ENCODE measurements around the gene PLD6.
"Not testable (repeated sequence)": the region's sequence is repeated elsewhere in the genome, so short reads cannot be mapped to it uniquely, and the experiment has no call there.

PLD6 gene

GRCh38 chr17:17169396-17169795, 36.7 kb downstream of the PLD6 start:
- H3K36me3 ChIP-seq (ENCODE audit: insufficient read depth, low read length), result peaks cover 18% of the 10 kb centered on the region
- H3K4me1 ChIP-seq (ENCODE audit: insufficient read depth, low read length), result peaks cover 8% of the 10 kb centered on the region; the same call in 1 of the 2 replicates
- H3K9me3 ChIP-seq (ENCODE audit: control insufficient read depth, insufficient read depth, low read length), result no peaks in the 10 kb centered on the region
- no peak overlapping the region for H3K9ac ChIP-seq (ENCODE audit: low read depth, low read length)

GRCh38 chr17:17168401-17168800, 37.7 kb downstream of the PLD6 start:
- no peaks in the 10 kb centered on the region for H3K9me3 ChIP-seq (ENCODE audit: control insufficient read depth, insufficient read depth, low read length)
- H3K36me3 ChIP-seq (ENCODE audit: insufficient read depth, low read length), result peaks cover 12% of the 10 kb centered on the region; the same call in 1 of the 2 replicates
- H3K4me1 ChIP-seq (ENCODE audit: insufficient read depth, low read length), result peaks cover 8% of the 10 kb centered on the region; the same call in 1 of the 2 replicates
- no peak overlapping the region for H3K9ac ChIP-seq (ENCODE audit: low read depth, low read length)

DNA sequence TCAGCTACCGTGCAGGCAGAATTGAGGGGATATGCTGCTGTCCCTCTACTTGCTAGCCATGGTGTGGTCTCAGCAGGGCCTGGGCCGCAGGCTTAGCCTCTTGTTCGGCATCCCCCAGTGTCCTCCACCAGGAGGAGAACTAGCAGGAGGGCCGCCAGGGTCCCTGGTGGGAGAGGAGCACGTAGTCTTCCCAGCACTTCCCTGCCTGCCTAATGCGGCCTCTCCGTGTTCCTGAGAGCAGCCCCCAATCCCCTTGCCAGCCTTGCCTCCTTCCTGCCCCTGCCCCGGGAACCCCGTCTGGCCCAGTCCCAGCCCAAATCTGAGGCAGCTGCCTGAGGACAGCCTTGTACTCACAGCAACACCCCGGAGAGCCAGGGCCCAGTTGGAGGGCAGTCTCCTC, 38.1 kb downstream of the PLD6 start:
- H3K9me3 ChIP-seq (ENCODE audit: control insufficient read depth, insufficient read depth, low read length), result no peaks in the 10 kb centered on the region
- H3K9ac ChIP-seq (ENCODE audit: low read depth, low read length), result no peak overlapping the region
- peaks cover 11% of the 10 kb centered on the region; the same call in 1 of the 2 replicates for H3K36me3 ChIP-seq (ENCODE audit: insufficient read depth, low read length)
- peaks cover 8% of the 10 kb centered on the region; the same call in 1 of the 2 replicates for H3K4me1 ChIP-seq (ENCODE audit: insufficient read depth, low read length)

- H3K9me3 ChIP-seq (ENCODE audit: control insufficient read depth, insufficient read depth, low read length), result no peaks in the 10 kb centered on the region
- H3K36me3 ChIP-seq (ENCODE audit: insufficient read depth, low read length), result peaks cover 9% of the 10 kb centered on the region; the same call in 1 of the 2 replicates
- H3K4me1 ChIP-seq (ENCODE audit: insufficient read depth, low read length), result peaks cover 7% of the 10 kb centered on the region; the same call in 1 of the 2 replicates
These were observed 38.8 kb downstream of the PLD6 start for GRCh38 chr17:17167356-17167755.

GRCh38 chr17:17166446-17166845, 39.7 kb downstream of the PLD6 start:
- Histone ChIP-seq H3K4me1 (ENCODE audit: insufficient read depth, low read length) (no peaks in the 10 kb centered on the region), H3K9ac (ENCODE audit: low read depth, low read length) (no peak overlapping the region), H3K36me3 (ENCODE audit: insufficient read depth, low read length) (peaks cover 9% of the 10 kb centered on the region; the same call in 1 of the 2 replicates)

More at GRCh38 chr17:17167356-17167755, 38.8 kb downstream of the PLD6 start:
- H3K9ac ChIP-seq (ENCODE audit: low read depth, low read length), result no peak overlapping the region

GRCh38 chr17:17165666-17166308, 40.3 kb downstream of the PLD6 start:
- peaks cover 9% of the 10 kb centered on the region; the same call in 1 of the 2 replicates for H3K36me3 ChIP-seq (ENCODE audit: insufficient read depth, low read length)
- no peaks in the 10 kb centered on the region for H3K9me3 ChIP-seq (ENCODE audit: control insufficient read depth, insufficient read depth, low read length)
- H3K9ac ChIP-seq (ENCODE audit: low read depth, low read length), result no peak overlapping the region
- H3K4me1 ChIP-seq (ENCODE audit: insufficient read depth, low read length), result no peaks in the 10 kb centered on the region

More at GRCh38 chr17:17166446-17166845, 39.7 kb downstream of the PLD6 start:
- H3K9me3 ChIP-seq (ENCODE audit: control insufficient read depth, insufficient read depth, low read length), result no peaks in the 10 kb centered on the region

DNA sequence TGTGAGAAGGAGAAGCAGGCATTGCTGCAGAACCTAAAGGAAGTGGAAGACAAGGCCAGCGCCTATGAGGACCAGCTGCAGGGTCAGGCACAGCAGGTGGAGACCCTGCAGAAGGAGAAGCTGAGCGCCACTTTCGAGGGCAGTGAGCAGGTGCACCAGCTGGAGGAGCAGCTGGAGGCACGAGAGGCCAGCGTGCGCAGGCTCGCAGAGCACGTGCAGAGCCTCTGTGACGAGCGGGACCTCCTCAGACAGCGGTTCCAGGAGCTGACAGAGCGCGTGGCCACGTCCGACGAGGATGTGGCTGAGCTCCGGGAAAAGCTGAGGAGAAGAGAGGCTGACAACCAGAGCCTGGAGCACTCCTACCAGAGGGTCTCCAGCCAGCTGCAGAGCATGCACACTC, 41.5 kb downstream of the PLD6 start:
- Histone ChIP-seq H3K9me3 (ENCODE audit: control insufficient read depth, insufficient read depth, low read length) (no peaks in the 10 kb centered on the region), H3K4me1 (ENCODE audit: insufficient read depth, low read length) (no peaks in the 10 kb centered on the region), H3K36me3 (ENCODE audit: insufficient read depth, low read length) (peaks cover 15% of the 10 kb centered on the region), H3K9ac (ENCODE audit: low read depth, low read length) (no peak overlapping the region)

DNA sequence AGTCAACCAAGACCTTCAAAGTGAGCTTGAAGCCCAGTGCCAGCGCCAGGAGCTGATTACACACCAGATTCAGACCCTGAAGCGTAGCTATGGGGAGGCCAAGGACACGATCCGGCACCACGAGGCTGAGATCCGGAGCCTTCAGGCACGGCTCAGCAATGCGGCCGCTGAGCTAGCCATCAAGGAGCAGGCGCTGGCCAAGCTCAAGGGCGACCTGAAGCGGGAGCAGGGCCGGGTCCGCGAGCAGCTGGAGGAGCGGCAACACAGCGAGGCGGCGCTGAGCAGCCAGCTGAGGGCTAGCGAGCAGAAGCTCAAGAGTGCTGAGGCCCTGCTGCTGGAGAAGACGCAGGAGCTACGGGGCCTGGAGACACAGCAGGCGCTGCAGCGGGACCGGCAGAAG, 42.0 kb downstream of the PLD6 start:
- Histone ChIP-seq H3K9me3 (ENCODE audit: control insufficient read depth, insufficient read depth, low read length) (no peaks in the 10 kb centered on the region), H3K4me1 (ENCODE audit: insufficient read depth, low read length) (no peaks in the 10 kb centered on the region), H3K9ac (ENCODE audit: low read depth, low read length) (no peak overlapping the region), H3K36me3 (ENCODE audit: insufficient read depth, low read length) (peaks cover 18% of the 10 kb centered on the region)

GRCh38 chr17:17161759-17162158, 44.4 kb downstream of the PLD6 start:
- H3K9ac ChIP-seq (ENCODE audit: low read depth, low read length), result no peak overlapping the region
- no peaks in the 10 kb centered on the region for H3K9me3 ChIP-seq (ENCODE audit: control insufficient read depth, insufficient read depth, low read length)
- H3K36me3 ChIP-seq (ENCODE audit: insufficient read depth, low read length), result peaks cover 18% of the 10 kb centered on the region
- H3K4me1 ChIP-seq (ENCODE audit: insufficient read depth, low read length), result no peaks in the 10 kb centered on the region

GRCh38 chr17:17161121-17161520, 45.0 kb downstream of the PLD6 start:
- Histone ChIP-seq H3K9ac (ENCODE audit: low read depth, low read length) (no peak overlapping the region), H3K36me3 (ENCODE audit: insufficient read depth, low read length) (peaks cover 13% of the 10 kb centered on the region), H3K4me1 (ENCODE audit: insufficient read depth, low read length) (no peaks in the 10 kb centered on the region), H3K9me3 (ENCODE audit: control insufficient read depth, insufficient read depth, low read length) (no peaks in the 10 kb centered on the region)

DNA sequence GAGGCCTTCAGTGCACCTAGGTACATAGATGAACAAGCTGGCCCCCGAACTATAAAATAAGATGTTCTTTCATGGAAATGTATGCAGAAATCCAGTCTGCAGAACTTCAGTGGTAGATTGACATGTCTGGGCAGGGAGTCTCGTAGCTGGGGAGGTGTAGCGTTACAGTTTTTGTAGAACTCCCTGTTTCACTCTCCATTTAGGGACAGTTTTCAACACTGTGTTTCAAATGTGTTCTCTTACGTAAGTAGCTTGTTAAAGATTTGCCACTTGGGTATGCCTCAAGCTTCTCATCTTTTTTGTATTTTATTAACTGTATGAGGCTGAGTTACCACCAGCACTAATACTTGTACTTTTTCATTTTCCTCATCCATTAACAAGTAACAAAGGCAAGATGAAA, 46.6 kb downstream of the PLD6 start:
- no peak overlapping the region for H3K9ac ChIP-seq (ENCODE audit: low read depth, low read length)
- peaks cover 12% of the 10 kb centered on the region for H3K36me3 ChIP-seq (ENCODE audit: insufficient read depth, low read length)
- H3K4me1 ChIP-seq (ENCODE audit: insufficient read depth, low read length), result no peaks in the 10 kb centered on the region
- no peaks in the 10 kb centered on the region for H3K9me3 ChIP-seq (ENCODE audit: control insufficient read depth, insufficient read depth, low read length)

DNA sequence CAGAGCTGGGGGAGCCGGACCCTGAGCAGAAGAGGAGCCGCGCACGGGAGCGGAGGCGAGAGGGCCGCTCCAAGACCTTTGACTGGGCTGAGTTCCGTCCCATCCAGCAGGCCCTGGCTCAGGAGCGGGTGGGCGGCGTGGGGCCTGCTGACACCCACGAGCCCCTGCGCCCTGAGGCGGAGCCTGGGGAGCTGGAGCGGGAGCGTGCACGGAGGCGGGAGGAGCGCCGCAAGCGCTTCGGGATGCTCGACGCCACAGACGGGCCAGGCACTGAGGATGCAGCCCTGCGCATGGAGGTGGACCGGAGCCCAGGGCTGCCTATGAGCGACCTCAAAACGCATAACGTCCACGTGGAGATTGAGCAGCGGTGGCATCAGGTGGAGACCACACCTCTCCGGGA, 47.6 kb downstream of the PLD6 start:
- not testable (repeated sequence) for H3K4me1 ChIP-seq (ENCODE audit: insufficient read depth, low read length); H3K9me3 ChIP-seq (ENCODE audit: control insufficient read depth, insufficient read depth, low read length); H3K9ac ChIP-seq (ENCODE audit: low read depth, low read length)
- peaks cover 12% of the 10 kb centered on the region for H3K36me3 ChIP-seq (ENCODE audit: insufficient read depth, low read length)

DNA sequence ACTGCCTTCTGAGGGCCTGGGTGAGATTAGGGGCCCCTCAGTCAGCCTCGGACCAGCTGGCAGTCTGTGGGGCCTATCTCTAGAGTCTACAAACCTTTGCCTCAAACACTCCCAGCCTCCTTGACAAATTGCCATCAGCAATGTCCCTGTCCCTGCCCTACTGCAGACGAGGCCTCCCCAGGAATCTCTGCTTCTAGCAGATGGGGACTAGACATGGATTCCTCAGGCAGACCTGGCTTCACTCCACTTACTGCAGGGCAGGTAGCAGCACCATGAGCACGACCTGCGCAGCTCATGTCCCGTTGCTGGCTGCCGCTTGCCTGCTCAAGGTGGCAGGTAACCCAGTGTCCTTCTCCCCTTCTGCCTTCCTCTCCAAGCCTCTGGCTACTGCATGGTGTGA, 49.1 kb downstream of the PLD6 start:
- H3K9ac ChIP-seq (ENCODE audit: low read depth, low read length), result no peak overlapping the region
- H3K36me3 ChIP-seq (ENCODE audit: insufficient read depth, low read length), result peaks cover 12% of the 10 kb centered on the region
- H3K9me3 ChIP-seq (ENCODE audit: control insufficient read depth, insufficient read depth, low read length), result no peaks in the 10 kb centered on the region
- H3K4me1 ChIP-seq (ENCODE audit: insufficient read depth, low read length), result no peaks in the 10 kb centered on the region

DNA sequence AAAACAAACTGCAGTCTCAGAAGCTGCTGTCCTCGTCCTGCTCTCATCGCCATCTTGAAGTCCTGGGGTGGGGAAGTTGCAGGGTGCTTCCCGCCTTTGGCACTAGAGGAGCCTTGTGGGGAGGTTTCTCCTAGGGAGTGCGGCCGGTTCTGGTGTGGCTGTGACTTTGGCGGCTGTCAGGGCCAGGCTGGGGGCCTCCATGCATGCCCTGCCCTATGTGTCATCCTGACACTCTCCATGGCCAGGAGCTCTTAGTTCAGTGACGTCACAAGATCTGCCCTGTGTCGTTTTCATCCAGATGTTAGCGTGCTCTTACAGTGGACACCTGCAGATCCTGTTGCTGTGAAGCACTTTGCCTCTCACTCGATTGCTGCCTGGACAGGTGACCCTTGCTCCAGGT, 49.6 kb downstream of the PLD6 start:
- Histone ChIP-seq H3K4me1 (ENCODE audit: insufficient read depth, low read length) (no peaks in the 10 kb centered on the region), H3K9me3 (ENCODE audit: control insufficient read depth, insufficient read depth, low read length) (no peaks in the 10 kb centered on the region), H3K9ac (ENCODE audit: low read depth, low read length) (no peak overlapping the region), H3K36me3 (ENCODE audit: insufficient read depth, low read length) (peaks cover 12% of the 10 kb centered on the region)

- Histone ChIP-seq H3K4me1 (ENCODE audit: insufficient read depth, low read length) (no peaks in the 10 kb centered on the region), H3K36me3 (ENCODE audit: insufficient read depth, low read length) (peaks cover 12% of the 10 kb centered on the region), H3K9me3 (ENCODE audit: control insufficient read depth, insufficient read depth, low read length) (no peaks in the 10 kb centered on the region), H3K9ac (ENCODE audit: low read depth, low read length) (no peak overlapping the region)
These were observed 50.0 kb downstream of the PLD6 start for GRCh38 chr17:17156107-17156506.
